HepG2 (cell line): Measurements from ENCODE around the gene PIAS1. TPM values are rescaled to one million over a fixed set of nuclear protein-coding genes. Genes with fewer than 3 reads are reported as not detected.

ENCODE experiments used
- ATAC-seq: fragments of 200-7000 bp; cut with Tn5 transposase; 3 replicates; pipeline ENCODE4 v1.9.1; 2020; ENCODE audit warnings: mild to moderate bottlenecking, moderate library complexity
- BruUV-seq: library from RNA; stranded (reverse); fragments of 400-500 nt; replicated peaks from 2 replicates; lab custom pipeline; 2021; lab: Mats Ljungman, UMichigan
- CTCF ChIA-PET: fragments of 300-600 bp; formaldehyde crosslinking; extraction: SDS; loops from one replicate; lab custom pipeline; 2021; ENCODE audit warnings: low total read pairs, inconsistent platforms, low intra/inter-chr PET ratio; lab: Yijun Ruan, JAX
- POLR2A ChIA-PET: fragments of 350-600 bp; sonication (Branson Sonifier 250); formaldehyde crosslinking; loops from one replicate; lab custom pipeline; 2020; ENCODE audit warnings: antibody characterized with exemption, inconsistent platforms; lab: Yijun Ruan, JAX
- DNase-seq: peaks from one replicate; pipeline ENCODE4 v3.0.0-alpha.2; 2015; ENCODE audit warnings: low spot score
- FAIRE-seq: peaks from 3 replicates; lab custom pipeline; 2011; peaks lifted over from hg19 to GRCh38; lab: Jason Lieb, UNC
- H2AFZ ChIP-seq: one replicate; pipeline ENCODE4 v1.6.1; 2011; ENCODE audit warnings: low read length, inconsistent platforms
- H3K27ac ChIP-seq: fragments of 300-600 bp; 3 replicates; pipeline ENCODE4 v1.8.0; 2011; ENCODE audit warnings: mixed run types, mild to moderate bottlenecking, mixed read lengths, low read length, inconsistent platforms; ENCODE audit not compliant: insufficient read depth; ENCODE audit errors: extremely low read length
- H3K27me3 ChIP-seq, 2 experiments: fragments of 200-600 bp in 1 of 2; 2 replicates in 1 of 2; 3 replicates in 1 of 2; pipeline versions ENCODE4 v1.6.0 to v1.8.0; 2011; ENCODE audit warnings: low read length in 2 of 2, mild to moderate bottlenecking in 2 of 2, moderate library complexity in 2 of 2, inconsistent platforms in 1 of 2; ENCODE audit not compliant: insufficient read depth in 2 of 2, control insufficient read depth in 1 of 2
- H3K36me3 ChIP-seq, 2 experiments: fragments of 200-600 bp in 1 of 2; replicated peaks in 1 of 2; 2 replicates in 1 of 2; 3 replicates in 1 of 2; pipeline versions ENCODE4 v1.5.1 to v1.8.0; 2011; ENCODE audit warnings: low read length in 2 of 2, inconsistent platforms in 1 of 2; ENCODE audit not compliant: insufficient read depth in 2 of 2, control insufficient read depth in 1 of 2
- H3K4me1 ChIP-seq: 2 replicates; pipeline ENCODE4 v1.5.1; 2012; ENCODE audit warnings: low read length, inconsistent platforms; ENCODE audit not compliant: insufficient read depth
- H3K4me2 ChIP-seq: 2 replicates; pipeline ENCODE4 v1.6.0; 2011; ENCODE audit warnings: low read depth, low read length, inconsistent platforms
- H3K4me3 ChIP-seq, 3 experiments: fragments of 200-600 bp in 1 of 3; sonication (generic), shearing (Covaris generic) in 1 of 3; replicated peaks in 1 of 3; 2 replicates each; pipeline ENCODE4 v1.5.1; 2011 to 2016; ENCODE audit warnings: low read length in 3 of 3, inconsistent platforms in 2 of 3, low read depth in 2 of 3, mild to moderate bottlenecking in 2 of 3, control low read depth in 1 of 3, mixed read lengths in 1 of 3; ENCODE audit not compliant: insufficient read depth in 1 of 3
- H3K79me2 ChIP-seq: one replicate; pipeline ENCODE4 v1.6.1; 2011; ENCODE audit warnings: low read length, inconsistent platforms; ENCODE audit not compliant: insufficient read depth
- H3K9ac ChIP-seq: 2 replicates; pipeline ENCODE4 v1.6.0; 2011; ENCODE audit warnings: mild to moderate bottlenecking, low read depth, low read length, inconsistent platforms; ENCODE audit not compliant: insufficient read depth
- H3K9me3 ChIP-seq: 2 replicates; pipeline ENCODE4 v1.5.1; 2012; ENCODE audit warnings: mild to moderate bottlenecking, low read length
- H4K20me1 ChIP-seq: 2 replicates; pipeline ENCODE4 v1.6.0; 2011; ENCODE audit warnings: inconsistent platforms, mild to moderate bottlenecking, low read length, moderate library complexity; ENCODE audit not compliant: insufficient read depth
- CREBL2 ChIP-seq: sonication (generic); formaldehyde crosslinking; IDR thresholded peaks from 2 replicates; pipeline ENCODE4 v1.8.1; 2023; ENCODE audit warnings: missing genetic modification reagents, mild to moderate bottlenecking, borderline replicate concordance
- ESRRA ChIP-seq: sonication (generic); formaldehyde crosslinking; IDR thresholded peaks from 2 replicates; pipeline ENCODE4 v1.5.1; 2020; ENCODE audit warnings: mild to moderate bottlenecking, low read depth, missing genetic modification reagents
- FOXK2 ChIP-seq: fragments of 450-650 bp; IDR thresholded peaks from 2 replicates; pipeline ENCODE4 v1.6.1; 2016
- GABPA ChIP-seq, 2 experiments: IDR thresholded peaks; 2 replicates each; pipeline ENCODE4 v1.6.1; 2011 to 2016; ENCODE audit warnings: low read depth in 2 of 2, low read length in 1 of 2, missing biosample characterization in 1 of 2, missing genetic modification characterization in 1 of 2
- HMG20B ChIP-seq: conservative IDR thresholded peaks from 2 replicates; pipeline ENCODE4 v1.6.1; 2016; ENCODE audit warnings: missing genetic modification reagents, missing compliant biosample characterization
- RCOR2 ChIP-seq: IDR thresholded peaks from 2 replicates; pipeline ENCODE4 v1.6.1; 2016; ENCODE audit warnings: missing biosample characterization, missing genetic modification reagents
- SP140L ChIP-seq: sonication (generic); formaldehyde crosslinking; IDR thresholded peaks from 2 replicates; pipeline ENCODE4 v1.4.0; 2020; ENCODE audit warnings: missing genetic modification reagents, borderline replicate concordance
- TBP ChIP-seq: sonication (generic); formaldehyde crosslinking; IDR thresholded peaks from 2 replicates; pipeline ENCODE4 v1.5.0; 2020; ENCODE audit warnings: missing genetic modification reagents
- THYN1 ChIP-seq: sonication (generic); formaldehyde crosslinking; IDR thresholded peaks from 2 replicates; pipeline ENCODE4 v1.8.1; 2023; ENCODE audit warnings: low read depth, mild to moderate bottlenecking, moderate library complexity, missing genetic modification reagents, borderline replicate concordance
- ZNF329 ChIP-seq: sonication (generic); formaldehyde crosslinking; IDR thresholded peaks from 2 replicates; pipeline ENCODE4 v1.9.0; 2021; ENCODE audit warnings: low read depth, mild to moderate bottlenecking, missing genetic modification reagents
- ZNF350 ChIP-seq: sonication (generic); formaldehyde crosslinking; IDR thresholded peaks from 2 replicates; pipeline ENCODE4 v1.4.0; 2020; ENCODE audit warnings: mild to moderate bottlenecking, low read depth, missing genetic modification reagents, borderline replicate concordance
- ZNF619 ChIP-seq: sonication (generic); formaldehyde crosslinking; IDR thresholded peaks from 2 replicates; pipeline ENCODE4 v1.4.0; 2020; ENCODE audit warnings: mild to moderate bottlenecking, missing genetic modification reagents
- ZNF674 ChIP-seq: sonication (generic); formaldehyde crosslinking; IDR thresholded peaks from 2 replicates; pipeline ENCODE4 v1.5.0; 2020; ENCODE audit warnings: low read depth, mild to moderate bottlenecking, missing genetic modification reagents
- ZNF788 ChIP-seq: sonication (generic); formaldehyde crosslinking; IDR thresholded peaks from 2 replicates; pipeline ENCODE4 v1.5.0; 2020; ENCODE audit warnings: mild to moderate bottlenecking, missing genetic modification reagents, borderline replicate concordance
- WGBS: methylation state at CpG from one replicate; pipeline ENCODE4 v1.1.6; 2017; ENCODE audit warnings: low lambda C conversion rate; 5-methylcytosine and 5-hydroxymethylcytosine counted together
- in situ Hi-C: cut with HindIII; loops from 2 replicates; pipeline ENCODE4 v1.10.0; 2017; ENCODE audit warnings: low pct_unique_long_range_greater_than_20kb; ENCODE audit not compliant: extremely low pct_ligation_motif_present
- intact Hi-C: fragments of 100-400 bp; cut with micrococcal nuclease; formaldehyde crosslinking; loops from one replicate; pipeline ENCODE4 v1.10.0; 2022; ENCODE audit not compliant: unreplicated experiment
- polyA plus RNA-seq, 8 experiments: library from polyadenylated mRNA; depleted of rRNA in 3 of 8; stranded (reverse) in 7 of 8; unstranded in 1 of 8; fragments of >200 nt; fragmentation: Illumina TruSeq in 4 of 8; extraction: Trizol in 4 of 8; gene quantifications; 2 replicates each; pipeline versions ENCODE4 v1.2.1 to v1.2.3, GENCODE V29; 2011 to 2016; ENCODE audit warnings: low read depth in 4 of 8, missing spikeins in 1 of 8, mixed read lengths in 1 of 8; ENCODE audit not compliant: insufficient read depth in 1 of 8
- total RNA-seq, 5 experiments: library from RNA; depleted of rRNA; stranded (reverse); fragments of >200 nt; fragmentation: Illumina TruSeq; extraction: Trizol; gene quantifications; 2 replicates each; pipeline ENCODE4 v1.2.3, GENCODE V29; 2016; ENCODE audit warnings: low read depth in 1 of 5

Gene PIAS1
- total and polyA plus RNA-seq, 2 of the 13 experiments (the other 11 are each of a cell fraction or from before 2014, with no cell fraction given), result 20.7 to 33.7 TPM

DNA sequence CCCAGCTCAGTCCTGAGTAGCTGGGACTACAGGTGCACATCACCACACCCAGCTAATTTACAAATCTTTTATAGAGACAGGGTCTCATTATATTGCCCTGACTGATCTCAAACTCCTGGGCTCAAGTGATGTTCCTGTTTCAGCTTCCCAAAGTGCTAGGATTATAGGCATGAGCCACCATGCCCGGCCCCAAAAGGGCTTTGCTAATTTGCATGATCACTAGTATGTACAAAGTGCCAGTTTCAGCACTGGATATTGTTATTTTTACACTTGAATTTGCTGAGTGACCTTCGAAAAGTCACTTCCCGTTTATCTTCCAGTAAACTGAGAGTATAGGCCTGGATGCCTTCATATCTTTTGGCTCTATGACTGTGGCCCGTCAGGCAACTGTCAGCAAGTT lies 163.2 kb downstream of the PIAS1 start:
- Histone ChIP-seq H3K4me3 (no peak overlapping the region), H3K27me3 (no peaks in the 10 kb centered on the region), H3K79me2 (peaks cover 22% of the 10 kb centered on the region), H3K4me2 (no peak overlapping the region), H3K9ac (no peak overlapping the region), H2AFZ (no peak overlapping the region), H3K36me3 (peaks cover 8 to 29% of the 10 kb centered on the region in 2 experiments; a peak in 4 of 5 replicates), H3K9me3 (no peaks in the 10 kb centered on the region), H3K4me1 (no peaks in the 10 kb centered on the region), H4K20me1 (no peaks in the 10 kb centered on the region), H3K27ac (no peak overlapping the region)
- WGBS, result 100% methylated on average over 4 of the region's 4 CpGs
- ChIA-PET CTCF (no interaction called here), POLR2A (no interaction called here)
- BruUV-seq, result no TSS peak
- DNase-seq, result no peak
- in situ Hi-C loops (no loop called here), intact Hi-C loops (no loop called here)
- TF ChIP-seq ZNF788 (no peak), RCOR2 (CRISPR knock-in tag) (no peak), THYN1 (CRISPR knock-in tag) (no peak), ZNF350 (CRISPR knock-in tag) (no peak), ZNF329 (CRISPR knock-in tag) (no peak), FOXK2 (no peak), ESRRA (no peak), GABPA (IDR thresholded peaks at IDR 0.05; ENCODE audit: low read depth, low read length) (no peak), GABPA (CRISPR knock-in tag; IDR thresholded peaks at IDR 0.05; ENCODE audit: low read depth) (no peak), HMG20B (CRISPR knock-in tag) (no peak), TBP (no peak), ZNF674 (CRISPR knock-in tag) (no peak), ZNF619 (no peak), SP140L (CRISPR knock-in tag) (no peak), CREBL2 (CRISPR knock-in tag) (no peak)
- no peak for FAIRE-seq
- no peak for ATAC-seq
